Lower leg skin (tissue), 4 donors: ENCODE results near the gene KDM4D. TPM values are rescaled to one million over a fixed set of nuclear protein-coding genes. Genes with fewer than 3 reads are reported as not detected.

ENCODE experiments used
- DNase-seq, 2 donors: peaks; one replicate each; pipeline ENCODE4 v3.0.0-alpha.2; 2019; ENCODE audit warnings: low spot score in 2 of 2
- H3K4me3 ChIP-seq: fragments of 200-600 bp; sonication (generic); 2 replicates; pipeline ENCODE4 v1.5.1; 2017; ENCODE audit warnings: mild to moderate bottlenecking, low read depth; ENCODE audit not compliant: poor library complexity, severe bottlenecking
- CTCF ChIP-seq, 3 donors: fragments of 450-650 bp; IDR thresholded peaks; one replicate each; pipeline ENCODE4 v1.5.1; 2016; ENCODE audit warnings: antibody characterized with exemption in 3 of 3, mild to moderate bottlenecking in 3 of 3, moderate library complexity in 2 of 3
- POLR2A ChIP-seq, 2 donors: fragments of 450-650 bp; IDR thresholded peaks; one replicate each; pipeline ENCODE4 v1.6.1; 2016 to 2017; ENCODE audit warnings: antibody characterized with exemption in 2 of 2, mild to moderate bottlenecking in 1 of 2, moderate library complexity in 1 of 2
- WGBS, 2 donors: methylation state at CpG; one replicate each; pipeline ENCODE4 v1.1.5; 2018; 5-methylcytosine and 5-hydroxymethylcytosine counted together
- intact Hi-C: fragments of 100-400 bp; cut with DNase I; formaldehyde crosslinking; loops from one replicate; pipeline ENCODE4 v1.15.0; 2023; ENCODE audit warnings: low total_unique reads
- total RNA-seq, 4 donors: library from RNA; depleted of rRNA; stranded (reverse); fragments of >200 nt; gene quantifications; one replicate each; pipeline ENCODE4 v1.1.0, GENCODE V29; 2016

The KDM4D gene
- total RNA-seq, 4 donors from 2014 or later = 0.94 to 1.1 (median 1.0) TPM

GRCh38 chr11:94934846-94935245 is 38.7 kb upstream of the KDM4D start:
- TF ChIP-seq POLR2A (IDR thresholded peaks at IDR 0.05) (no peak), CTCF (IDR thresholded peaks at IDR 0.05) (no peak)
- H3K4me3 ChIP-seq = no peak overlapping the region
- intact Hi-C loops = no loop called here
- no peak for DNase-seq
- WGBS, 2 donors = 82% methylated on average over 3 of the region's 3 CpGs

- whole genome bisulfite sequencing, 2 donors = 28 to 32% methylated on average over 9 of the region's 9 CpGs
- no peak for TF ChIP-seq POLR2A (IDR thresholded peaks at IDR 0.05)
- TF ChIP-seq CTCF (IDR thresholded peaks at IDR 0.05) = no peak
- H3K4me3 ChIP-seq = no peak overlapping the region
- peak; percentile 39 to 92 for DNase-seq
- intact Hi-C loops = no loop called here
Measured at GRCh38 chr11:94938095-94939055, 35.1 kb upstream of the KDM4D start.

GRCh38 chr11:94939346-94939745 is 34.2 kb upstream of the KDM4D start:
- TF ChIP-seq POLR2A (IDR thresholded peaks at IDR 0.05) = no peak
- TF ChIP-seq CTCF (IDR thresholded peaks at IDR 0.05) = no peak
- no peak overlapping the region for H3K4me3 ChIP-seq
- DNase-seq = no peak
- 92 to 93% methylated on average over 2 of the region's 2 CpGs for WGBS, 2 donors
- intact Hi-C loops = no loop called here

- intact Hi-C loops = no loop called here
- 85 to 86% methylated on average over 4 of the region's 4 CpGs for WGBS, 2 donors
Measured at GRCh38 chr11:94941131-94941530, 32.4 kb upstream of the KDM4D start.

GRCh38 chr11:94946812-94947211 is 26.7 kb upstream of the KDM4D start:
- DNase-seq = no peak
- no peak overlapping the region for H3K4me3 ChIP-seq
- intact Hi-C loops = no loop called here
- 66 to 83% methylated on average over 4 of the region's 4 CpGs for WGBS, 2 donors
- TF ChIP-seq CTCF (IDR thresholded peaks at IDR 0.05) = no peak
- TF ChIP-seq POLR2A (IDR thresholded peaks at IDR 0.05) = no peak

More at GRCh38 chr11:94941131-94941530, 32.4 kb upstream of the KDM4D start:
- DNase-seq = no peak
- no peak for TF ChIP-seq POLR2A (IDR thresholded peaks at IDR 0.05)
- no peak for TF ChIP-seq CTCF (IDR thresholded peaks at IDR 0.05)
- H3K4me3 ChIP-seq = no peak overlapping the region
